H1 (cell line): ENCODE measurements around the gene SMYD4. TPM values are rescaled to one million over a fixed set of nuclear protein-coding genes. Genes with fewer than 3 reads are reported as not detected.

Experiments used
- CTCF ChIA-PET: fragments of 300-600 bp; sonication (Branson Sonifier 250); formaldehyde crosslinking; loops from one replicate; lab custom pipeline; 2021; ENCODE audit not compliant: partially characterized antibody; lab: Charles Lee
- POLR2A ChIA-PET: fragments of 300-600 bp; sonication (Branson Sonifier 250); formaldehyde crosslinking; loops from one replicate; lab custom pipeline; 2021; ENCODE audit warnings: inconsistent platforms; ENCODE audit not compliant: partially characterized antibody; lab: Charles Lee
- DNase-seq, 2 experiments: peaks; one replicate each; pipeline versions ENCODE4 v3.0.0 to v3.0.0-alpha.2; 2010 to 2022; ENCODE audit warnings: low spot score in 2 of 2, low read depth in 1 of 2, mixed read lengths in 1 of 2
- FAIRE-seq: peaks from 2 replicates; lab custom pipeline; 2011; peaks lifted over from hg19 to GRCh38; lab: Jason Lieb, UNC
- H2AFZ ChIP-seq: 2 replicates; pipeline ENCODE4 v1.8.1; 2012; ENCODE audit warnings: low read length, inconsistent platforms
- H2AK5ac ChIP-seq: 2 replicates; pipeline ENCODE4 v1.6.1; 2013; ENCODE audit warnings: low read depth, low read length
- H2BK120ac ChIP-seq: replicated peaks from 2 replicates; pipeline ENCODE3; 2013; ENCODE audit warnings: low read depth, low read length, inconsistent platforms
- H2BK12ac ChIP-seq: 2 replicates; pipeline ENCODE4 v1.6.1; 2013; ENCODE audit warnings: low read depth, low read length
- H2BK15ac ChIP-seq: 2 replicates; pipeline ENCODE4 v1.6.1; 2013; ENCODE audit warnings: low read length
- H2BK20ac ChIP-seq: 2 replicates; pipeline ENCODE4 v1.6.1; 2013; ENCODE audit warnings: low read length
- H2BK5ac ChIP-seq: 2 replicates; pipeline ENCODE4 v1.6.1; 2013; ENCODE audit warnings: low read depth, low read length
- H3K14ac ChIP-seq: 2 replicates; pipeline ENCODE4 v1.6.1; 2013; ENCODE audit warnings: inconsistent platforms; ENCODE audit not compliant: insufficient read length
- H3K18ac ChIP-seq: 2 replicates; pipeline ENCODE4 v1.6.1; 2013; ENCODE audit warnings: low read length; ENCODE audit errors: extremely low read depth
- H3K23ac ChIP-seq: 2 replicates; pipeline ENCODE4 v1.6.1; 2013; ENCODE audit warnings: inconsistent platforms; ENCODE audit not compliant: insufficient read length
- H3K23me2 ChIP-seq: 2 replicates; pipeline ENCODE4 v1.6.1; 2013; ENCODE audit warnings: low read depth, low read length
- H3K27ac ChIP-seq: 2 replicates; pipeline ENCODE4 v1.6.1; 2011; ENCODE audit warnings: low read depth, low read length, inconsistent platforms
- H3K27me3 ChIP-seq, 4 experiments: replicated peaks in 1 of 4; 1 replicate in 1 of 4; 2 replicates in 3 of 4; pipeline versions ENCODE4 v1.6.1 to v1.8.1; 2011 to 2013; ENCODE audit warnings: low read length in 3 of 4, mild to moderate bottlenecking in 3 of 4, inconsistent platforms in 2 of 4, mixed read lengths in 2 of 4, moderate library complexity in 1 of 4; ENCODE audit not compliant: control insufficient read depth in 3 of 4, insufficient read depth in 3 of 4; ENCODE audit errors: extremely low read depth in 1 of 4
- H3K36me3 ChIP-seq, 4 experiments: 2 replicates each; pipeline versions ENCODE4 v1.6.1 to v1.8.1; 2011 to 2013; ENCODE audit warnings: mild to moderate bottlenecking in 4 of 4, low read length in 3 of 4, moderate library complexity in 2 of 4, control low read depth in 1 of 4, inconsistent platforms in 1 of 4; ENCODE audit not compliant: insufficient read depth in 4 of 4, control insufficient read depth in 2 of 4
- H3K4ac ChIP-seq: replicated peaks from 2 replicates; pipeline ENCODE3; 2013; ENCODE audit warnings: low read length, low read depth, mixed read lengths, inconsistent platforms; ENCODE audit not compliant: insufficient read length
- H3K4me1 ChIP-seq, 4 experiments: replicated peaks in 1 of 4; 1 replicate in 1 of 4; 2 replicates in 3 of 4; pipeline versions ENCODE4 v1.6.1 to v1.8.1; 2011 to 2013; ENCODE audit warnings: low read length in 3 of 4, inconsistent platforms in 2 of 4, mixed read lengths in 1 of 4; ENCODE audit not compliant: insufficient read depth in 4 of 4, control insufficient read depth in 3 of 4
- H3K4me2 ChIP-seq, 2 experiments: 2 replicates each; pipeline versions ENCODE4 v1.6.1 to v1.8.1; 2011 to 2013; ENCODE audit warnings: low read depth in 2 of 2, low read length in 2 of 2, control low read depth in 1 of 2, inconsistent platforms in 1 of 2, mild to moderate bottlenecking in 1 of 2; ENCODE audit not compliant: insufficient read depth in 1 of 2
- H3K4me3 ChIP-seq, 4 experiments: fragments of 200-600, 300-600 bp in 1 of 4; sonication (generic), shearing (Covaris generic), sonication (Bioruptor Twin) in 1 of 4; 2 replicates each; pipeline versions ENCODE4 v1.5.1 to v1.8.1; 2011 to 2016; ENCODE audit warnings: low read length in 4 of 4, low read depth in 3 of 4, control low read depth in 2 of 4, inconsistent platforms in 2 of 4, mild to moderate bottlenecking in 2 of 4, mixed read lengths in 1 of 4, moderate library complexity in 1 of 4; ENCODE audit not compliant: insufficient read depth in 2 of 4; ENCODE audit errors: extremely low read depth in 1 of 4
- H3K56ac ChIP-seq: replicated peaks from 2 replicates; pipeline ENCODE3; 2013; ENCODE audit warnings: low read depth, mild to moderate bottlenecking, mixed read lengths, low read length, inconsistent platforms; ENCODE audit not compliant: insufficient read length
- H3K79me1 ChIP-seq: 2 replicates; pipeline ENCODE4 v1.6.1; 2013; ENCODE audit warnings: low read depth, low read length, control low read depth
- H3K79me2 ChIP-seq, 2 experiments: 2 replicates each; pipeline versions ENCODE4 v1.6.1 to v1.8.1; 2012 to 2013; ENCODE audit warnings: low read length in 2 of 2, mild to moderate bottlenecking in 2 of 2, inconsistent platforms in 1 of 2; ENCODE audit not compliant: insufficient read depth in 2 of 2, control insufficient read depth in 1 of 2
- H3K9ac ChIP-seq, 4 experiments: replicated peaks in 1 of 4; 1 replicate in 1 of 4; 2 replicates in 3 of 4; pipeline versions ENCODE4 v1.6.1 to v1.8.1; 2011 to 2013; ENCODE audit warnings: low read depth in 3 of 4, low read length in 3 of 4, control low read depth in 2 of 4, mild to moderate bottlenecking in 2 of 4, moderate library complexity in 2 of 4, inconsistent platforms in 1 of 4; ENCODE audit errors: extremely low read depth in 1 of 4
- H3K9me3 ChIP-seq, 2 experiments: 2 replicates each; pipeline versions ENCODE4 v1.6.1 to v1.8.1; 2012 to 2013; ENCODE audit warnings: mild to moderate bottlenecking in 2 of 2, moderate library complexity in 2 of 2, control low read depth in 1 of 2, inconsistent platforms in 1 of 2, low read depth in 1 of 2, low read length in 1 of 2, mixed read lengths in 1 of 2; ENCODE audit not compliant: insufficient read depth in 2 of 2
- H4K20me1 ChIP-seq, 2 experiments: replicated peaks in 1 of 2; 2 replicates each; pipeline versions ENCODE3 to v1.8.1; 2011 to 2013; ENCODE audit warnings: inconsistent platforms in 2 of 2, low read length in 2 of 2, mild to moderate bottlenecking in 1 of 2; ENCODE audit not compliant: insufficient read depth in 2 of 2, control insufficient read depth in 1 of 2
- H4K5ac ChIP-seq: 2 replicates; pipeline ENCODE4 v1.6.1; 2013; ENCODE audit warnings: low read length, low read depth, mixed read lengths, inconsistent platforms; ENCODE audit not compliant: insufficient read length
- H4K8ac ChIP-seq: 2 replicates; pipeline ENCODE4 v1.8.0; 2013; ENCODE audit warnings: mild to moderate bottlenecking, moderate library complexity, low read length, inconsistent platforms; ENCODE audit not compliant: insufficient read depth; ENCODE audit errors: extremely low read depth
- H4K91ac ChIP-seq: replicated peaks from 2 replicates; pipeline ENCODE3; 2013; ENCODE audit warnings: low read length, mixed read lengths, inconsistent platforms; ENCODE audit not compliant: insufficient read length
- BCL11A ChIP-seq, 2 experiments: IDR thresholded peaks; one replicate each; pipeline ENCODE4 v1.6.1; 2011; ENCODE audit warnings: low read depth in 2 of 2, low read length in 2 of 2, mild to moderate bottlenecking in 2 of 2
- CEBPB ChIP-seq: IDR thresholded peaks from 2 replicates; pipeline ENCODE4 v1.6.1; 2012; ENCODE audit warnings: low read depth, low read length
- EP300 ChIP-seq, 2 experiments: IDR thresholded peaks; 1 replicate in 1 of 2; 2 replicates in 1 of 2; pipeline ENCODE4 v1.6.1; 2011 to 2012; ENCODE audit warnings: low read depth in 2 of 2, low read length in 2 of 2, mild to moderate bottlenecking in 2 of 2, borderline replicate concordance in 1 of 2, inconsistent platforms in 1 of 2, moderate library complexity in 1 of 2
- HDAC6 ChIP-seq: IDR thresholded peaks from one replicate; pipeline ENCODE4 v1.7.1; 2012; ENCODE audit warnings: low read depth, mild to moderate bottlenecking, inconsistent platforms, low read length, moderate library complexity
- MAFK ChIP-seq: IDR thresholded peaks from 2 replicates; pipeline ENCODE4 v1.6.1; 2012; ENCODE audit warnings: low read depth, mild to moderate bottlenecking, improper control_type of control experiment, low read length
- POLR2A ChIP-seq, 2 experiments: IDR thresholded peaks; 1 replicate in 1 of 2; 2 replicates in 1 of 2; pipeline ENCODE4 v1.6.1; 2011; ENCODE audit warnings: low read depth in 2 of 2, low read length in 2 of 2, mild to moderate bottlenecking in 2 of 2; ENCODE audit errors: control extremely low read depth in 1 of 2
- RAD21 ChIP-seq, 2 experiments: IDR thresholded peaks in 1 of 2; conservative IDR thresholded peaks in 1 of 2; 2 replicates each; pipeline ENCODE4 v1.6.1; 2011; ENCODE audit warnings: low read depth in 2 of 2, low read length in 2 of 2, improper control_type of control experiment in 1 of 2, inconsistent platforms in 1 of 2, mild to moderate bottlenecking in 1 of 2, moderate library complexity in 1 of 2
- RXRA ChIP-seq: IDR thresholded peaks from 2 replicates; pipeline ENCODE4 v1.6.1; 2011; ENCODE audit warnings: low read depth, mild to moderate bottlenecking, low read length, moderate library complexity; ENCODE audit not compliant: insufficient read depth
- SP2 ChIP-seq: IDR thresholded peaks from 2 replicates; pipeline ENCODE4 v1.6.1; 2012; ENCODE audit warnings: mild to moderate bottlenecking, low read length, inconsistent platforms
- ZNF274 ChIP-seq: IDR thresholded peaks from 2 replicates; pipeline ENCODE4 v1.7.0; 2012; ENCODE audit warnings: low read length, borderline replicate concordance; ENCODE audit errors: extremely low read depth
- WGBS, 2 experiments: shearing (Covaris generic) in 1 of 2; methylation state at CpG; one replicate each; pipeline versions ENCODE4 v1.1.6 to v1.1.7; 2013 to 2015; ENCODE audit warnings: low lambda C conversion rate in 2 of 2, mixed read lengths in 2 of 2, inconsistent platforms in 1 of 2, low coverage in 1 of 2, missing lambda C conversion rate in 1 of 2; ENCODE audit not compliant: insufficient replicate concordance in 2 of 2, insufficient coverage in 1 of 2, insufficient read length in 1 of 2; ENCODE audit errors: extremely low coverage in 1 of 2, missing lambda C conversion rate in 1 of 2; 5-methylcytosine and 5-hydroxymethylcytosine counted together
- polyA plus RNA-seq, 7 experiments: library from polyadenylated mRNA; depleted of rRNA in 3 of 7; stranded (reverse) in 5 of 7; unstranded in 2 of 7; fragments of >200 nt in 5 of 7; fragments of 200-250 nt in 2 of 7; gene quantifications; 1 replicate in 5 of 7; 2 replicates in 1 of 7; 4 replicates in 1 of 7; pipeline versions ENCODE4 v1.2.1 to v1.2.3, GENCODE V29; 2011 to 2013; ENCODE audit warnings: missing spikeins in 2 of 7, mixed read lengths in 2 of 7
- total RNA-seq: library from RNA; stranded (reverse); fragmentation: NEBNext Ultra II Directional; extraction: Animal tissue kit (Norgen Biotek cat#: 25700); gene quantifications from 2 replicates; pipeline ENCODE4 v1.2.1, GENCODE V29; 2021
- TF ChIP-seq, protein P1 (sequence below), 3 experiments: IDR thresholded peaks; 1 replicate in 2 of 3; 2 replicates in 1 of 3; pipeline versions ENCODE4 v1.5.1 to v1.6.1; 2011; ENCODE audit warnings: low read length in 3 of 3, mild to moderate bottlenecking in 3 of 3, inconsistent platforms in 2 of 3, low read depth in 1 of 3, moderate library complexity in 1 of 3; ENCODE audit not compliant: insufficient read depth in 1 of 3; ENCODE audit errors: control extremely low read depth in 1 of 3

The SMYD4 gene
- total and polyA plus RNA-seq, 2 of the 8 experiments (the other 6 are each of a cell fraction or from before 2014, with no cell fraction given) = 10.5 to 23.4 TPM

DNA sequence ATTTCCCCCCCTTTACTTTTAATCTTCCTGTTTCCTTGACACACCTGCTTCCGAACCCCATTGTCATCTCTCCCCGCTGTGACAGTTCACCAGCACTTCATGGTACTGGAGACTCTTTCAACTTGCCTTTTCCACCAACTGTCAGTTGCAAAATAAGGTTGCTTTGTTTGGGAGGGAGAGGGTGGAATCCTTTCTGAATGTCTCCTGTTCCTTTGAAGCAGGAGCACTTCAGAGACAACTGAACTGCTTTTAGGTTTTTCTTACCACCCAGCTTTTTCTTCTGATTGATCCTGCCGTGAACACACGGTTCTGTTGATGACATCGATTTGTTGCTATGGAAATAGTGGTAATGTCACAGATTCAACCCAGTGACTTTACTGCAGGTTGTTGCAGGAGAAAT is 42.1 kb upstream of the SMYD4 start:
- POLR2A ChIA-PET = no interaction called here

More for the DNA sequence above, 42.1 kb upstream of the SMYD4 start:
- H2BK20ac ChIP-seq = no peak overlapping the region
- peaks cover 2 to 4% of the 10 kb centered on the region in 2 experiments for H4K20me1 ChIP-seq
- H3K23me2 ChIP-seq = no peaks in the 10 kb centered on the region; the same call in 1 of the 2 replicates
- 0 out of 4 replicates have a peak, but pooled peaks cover under 1 to 4% of the 10 kb centered on the region in 2 experiments for H3K79me2 ChIP-seq
- H3K4me1 ChIP-seq = no peaks in the 10 kb centered on the region
- no peak overlapping the region for H2BK15ac ChIP-seq
- no peak overlapping the region for H3K27ac ChIP-seq
- H3K9me3 ChIP-seq = no peaks in the 10 kb centered on the region
- H3K4ac ChIP-seq = no peak overlapping the region
- H4K5ac ChIP-seq = no peak overlapping the region
- DNase-seq (no peak), FAIRE-seq (no peak)
- no peak overlapping the region for H3K4me3 ChIP-seq
- no peak overlapping the region for H3K4me2 ChIP-seq
- peaks cover 10 to 41% (median 23%) of the 10 kb centered on the region in 4 experiments for H3K36me3 ChIP-seq
- no peak overlapping the region for H3K56ac ChIP-seq
- 83% methylated on average over 5 of the region's 5 CpGs; no CpG with 5 or more reads in 1 of the 2 experiments for WGBS, 2 experiments
- no peak overlapping the region for H3K23ac ChIP-seq
- no peak overlapping the region for H2AK5ac ChIP-seq
- H4K8ac ChIP-seq = no peak overlapping the region
- H2AFZ ChIP-seq = no peak overlapping the region
- TF ChIP-seq BCL11A (IDR thresholded peaks at IDR 0.05; ENCODE audit: low read depth in 2 of 2, low read length in 2 of 2) (no peak), HDAC6 (no peak), CEBPB (no peak), ZNF274 (no peak), RXRA (no peak), POLR2A (IDR thresholded peaks at IDR 0.05; ENCODE audit: control extremely low read depth in 1 of 2, low read depth in 2 of 2, low read length in 2 of 2) (no peak), EP300 (IDR thresholded peaks at IDR 0.05; ENCODE audit: borderline replicate concordance in 1 of 2, low read depth in 2 of 2, low read length in 2 of 2) (no peak), RAD21 (IDR thresholded peaks at IDR 0.05 in 1 of 2, conservative IDR thresholded peaks at IDR 0.05 in 1 of 2; ENCODE audit: low read depth in 2 of 2, low read length in 2 of 2) (no peak), SP2 (no peak), MAFK (no peak)
- TF ChIP-seq, protein P1, sequence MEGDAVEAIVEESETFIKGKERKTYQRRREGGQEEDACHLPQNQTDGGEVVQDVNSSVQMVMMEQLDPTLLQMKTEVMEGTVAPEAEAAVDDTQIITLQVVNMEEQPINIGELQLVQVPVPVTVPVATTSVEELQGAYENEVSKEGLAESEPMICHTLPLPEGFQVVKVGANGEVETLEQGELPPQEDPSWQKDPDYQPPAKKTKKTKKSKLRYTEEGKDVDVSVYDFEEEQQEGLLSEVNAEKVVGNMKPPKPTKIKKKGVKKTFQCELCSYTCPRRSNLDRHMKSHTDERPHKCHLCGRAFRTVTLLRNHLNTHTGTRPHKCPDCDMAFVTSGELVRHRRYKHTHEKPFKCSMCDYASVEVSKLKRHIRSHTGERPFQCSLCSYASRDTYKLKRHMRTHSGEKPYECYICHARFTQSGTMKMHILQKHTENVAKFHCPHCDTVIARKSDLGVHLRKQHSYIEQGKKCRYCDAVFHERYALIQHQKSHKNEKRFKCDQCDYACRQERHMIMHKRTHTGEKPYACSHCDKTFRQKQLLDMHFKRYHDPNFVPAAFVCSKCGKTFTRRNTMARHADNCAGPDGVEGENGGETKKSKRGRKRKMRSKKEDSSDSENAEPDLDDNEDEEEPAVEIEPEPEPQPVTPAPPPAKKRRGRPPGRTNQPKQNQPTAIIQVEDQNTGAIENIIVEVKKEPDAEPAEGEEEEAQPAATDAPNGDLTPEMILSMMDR (IDR thresholded peaks at IDR 0.05; ENCODE audit: control extremely low read depth in 1 of 3, insufficient read depth in 1 of 3, low read depth in 1 of 3, low read length in 3 of 3) = no peak
- H3K9ac ChIP-seq = no peak overlapping the region
- no peaks in the 10 kb centered on the region for H3K27me3 ChIP-seq
- H3K79me1 ChIP-seq = 0 out of 2 replicates have a peak, but pooled peaks cover 4% of the 10 kb centered on the region
- no peak overlapping the region for H2BK5ac ChIP-seq
- H4K91ac ChIP-seq = no peak overlapping the region
- no peak overlapping the region for H2BK120ac ChIP-seq
- no peak overlapping the region for H3K14ac ChIP-seq
- H3K18ac ChIP-seq = no peak overlapping the region
- no peak overlapping the region for H2BK12ac ChIP-seq
- CTCF ChIA-PET = interaction anchor here (0.6 to 1.1 kb wide), 3 partner anchors 10 to 160 kb away, joined by 3 to 4 read pairs (median 4); no protein-coding TSS in a partner anchor
